Stimulated activated CD8-positive, alpha-beta memory T cell treated with anti-CD3 and anti-CD28 coated beads, Interleukin-15, amount 100 ng/mL, for 1 hour (primary cell): ENCODE measurements around the gene SYCE1L.

Experiments
- DNase-seq: peaks from one replicate; pipeline ENCODE4 v3.0.0-alpha.2; 2020; ENCODE audit warnings: low read depth

Gene SYCE1L

DNA sequence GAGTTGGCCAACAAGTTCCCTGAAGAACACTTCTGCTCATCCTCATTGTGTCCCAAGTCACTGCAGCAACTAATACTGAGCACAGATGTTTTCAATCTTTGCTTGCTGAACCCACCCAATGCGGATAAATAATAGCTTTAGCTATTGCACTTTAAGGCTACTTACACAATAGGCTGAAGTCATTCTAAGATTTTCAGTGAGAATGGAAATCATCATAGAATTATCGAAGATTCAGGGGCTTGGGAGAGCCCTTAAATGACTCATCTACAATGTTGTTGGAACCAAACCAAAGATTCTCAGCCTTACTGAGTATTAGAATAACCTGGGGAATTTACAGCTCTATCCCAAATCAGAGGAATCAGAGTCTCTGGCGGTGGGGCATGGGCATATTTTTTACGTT, 51.2 kb downstream of the SYCE1L start:
- DNase-seq: no peak
